Adipocyte (in vitro differentiated cells): ENCODE results near the gene MAML3.

ENCODE experiments used
- DNase-seq: peaks from one replicate; pipeline ENCODE4 v3.0.0-alpha.2; 2015; ENCODE audit warnings: low read depth
- H3K27me3 ChIP-seq: replicated peaks from 2 replicates; pipeline ENCODE4 v1.7.0; 2013; ENCODE audit warnings: mild to moderate bottlenecking, low read length, moderate library complexity; ENCODE audit not compliant: control insufficient read depth, insufficient read depth
- H3K36me3 ChIP-seq: 2 replicates; pipeline ENCODE4 v1.7.0; 2013; ENCODE audit warnings: low read length, mild to moderate bottlenecking, moderate library complexity; ENCODE audit not compliant: control insufficient read depth, insufficient read depth, severe bottlenecking
- H3K4me1 ChIP-seq: 2 replicates; pipeline ENCODE4 v1.7.0; 2013; ENCODE audit warnings: mild to moderate bottlenecking, low read length, moderate library complexity; ENCODE audit not compliant: control insufficient read depth, insufficient read depth
- H3K4me3 ChIP-seq: 2 replicates; pipeline ENCODE4 v1.7.0; 2013; ENCODE audit warnings: mild to moderate bottlenecking, low read length, moderate library complexity
- H3K9ac ChIP-seq: 2 replicates; pipeline ENCODE4 v1.7.0; 2013; ENCODE audit warnings: mild to moderate bottlenecking, low read length, moderate library complexity
- H3K9me3 ChIP-seq: 2 replicates; pipeline ENCODE4 v1.7.0; 2013; ENCODE audit warnings: mild to moderate bottlenecking, low read length, moderate library complexity; ENCODE audit not compliant: control insufficient read depth

The MAML3 gene

DNA sequence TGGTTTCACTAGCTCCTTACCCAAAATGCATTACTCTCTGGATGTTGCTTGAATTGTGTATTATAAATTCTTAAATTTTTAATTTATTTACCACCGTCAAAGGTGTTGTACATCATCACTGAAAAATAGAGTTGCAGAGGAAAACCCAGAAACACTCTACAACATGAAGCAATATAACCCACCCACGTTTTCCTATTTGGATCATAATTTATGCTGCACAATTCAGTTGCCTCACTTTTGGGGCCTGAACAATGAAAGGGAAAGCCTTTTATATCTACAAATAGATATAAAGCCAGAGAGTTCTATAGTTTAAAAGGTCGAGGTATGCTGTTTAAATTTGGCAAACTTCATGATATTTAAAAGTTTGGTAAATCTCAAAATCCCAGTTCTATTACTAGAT lies 372.9 kb downstream of the MAML3 start:
- H3K9ac ChIP-seq = no peak overlapping the region
- H3K4me1 ChIP-seq = no peaks in the 10 kb centered on the region
- no peaks in the 10 kb centered on the region for H3K27me3 ChIP-seq
- no peaks in the 10 kb centered on the region for H3K36me3 ChIP-seq
- no peaks in the 10 kb centered on the region for H3K9me3 ChIP-seq
- no peak for DNase-seq
- no peak overlapping the region for H3K4me3 ChIP-seq

GRCh38 chr4:139779691-139780090 lies 374.3 kb downstream of the MAML3 start:
- Histone ChIP-seq H3K9me3 (no peaks in the 10 kb centered on the region), H3K4me3 (no peak overlapping the region), H3K36me3 (no peaks in the 10 kb centered on the region), H3K27me3 (no peaks in the 10 kb centered on the region), H3K9ac (no peak overlapping the region), H3K4me1 (no peaks in the 10 kb centered on the region)
- DNase-seq = no peak

- H3K27me3 ChIP-seq = no peaks in the 10 kb centered on the region
- H3K36me3 ChIP-seq = no peaks in the 10 kb centered on the region
- no peaks in the 10 kb centered on the region for H3K9me3 ChIP-seq
- H3K4me3 ChIP-seq = no peak overlapping the region
- no peak overlapping the region for H3K9ac ChIP-seq
- no peak for DNase-seq
- H3K4me1 ChIP-seq = no peaks in the 10 kb centered on the region
These were observed 376.2 kb downstream of the MAML3 start for GRCh38 chr4:139777757-139778156.

- no peaks in the 10 kb centered on the region for H3K4me1 ChIP-seq
- no peak overlapping the region for H3K9ac ChIP-seq
- H3K9me3 ChIP-seq = no peaks in the 10 kb centered on the region
- H3K27me3 ChIP-seq = no peaks in the 10 kb centered on the region
- H3K36me3 ChIP-seq = no peaks in the 10 kb centered on the region
- DNase-seq = no peak
- no peak overlapping the region for H3K4me3 ChIP-seq
These were observed 377.7 kb downstream of the MAML3 start for GRCh38 chr4:139776235-139776634.

DNA sequence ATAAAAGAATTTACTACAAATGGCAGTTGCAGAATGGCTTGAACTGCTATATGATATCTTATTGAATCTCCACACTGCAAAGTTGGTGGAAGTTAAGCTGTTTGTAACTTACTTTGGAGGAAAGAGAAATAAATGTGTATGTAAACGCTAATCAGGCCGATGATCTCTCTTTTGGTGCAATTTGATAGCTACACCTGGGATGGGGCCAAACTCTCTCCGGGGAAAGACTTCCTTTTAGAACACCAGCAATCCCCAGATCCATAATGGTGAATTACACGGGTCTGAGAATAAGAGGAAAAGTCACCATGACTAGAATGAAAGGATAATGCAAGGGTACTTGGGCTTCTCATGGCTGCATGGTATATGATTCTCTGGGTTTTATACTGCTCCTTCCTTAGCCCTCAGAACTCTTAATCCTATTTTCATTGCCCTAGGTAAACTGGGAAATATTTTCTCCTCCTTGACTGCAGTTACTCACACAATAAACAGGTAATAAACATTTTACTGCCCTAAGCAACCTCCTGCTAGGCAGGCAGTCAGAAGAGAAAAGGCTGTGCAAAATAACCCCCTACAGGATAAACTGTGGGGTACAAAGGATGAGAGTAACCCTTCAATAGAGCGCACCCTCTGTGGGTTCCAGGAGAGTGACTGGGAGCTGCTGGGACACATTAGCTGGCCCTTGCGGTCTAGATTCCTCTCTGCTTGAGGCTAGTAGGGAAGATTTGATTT lies 379.1 kb downstream of the MAML3 start:
- H3K9ac ChIP-seq = no peak overlapping the region
- no peaks in the 10 kb centered on the region for H3K36me3 ChIP-seq
- no peaks in the 10 kb centered on the region for H3K4me1 ChIP-seq
- DNase-seq = no peak
- H3K27me3 ChIP-seq = no peaks in the 10 kb centered on the region
- no peak overlapping the region for H3K4me3 ChIP-seq
- H3K9me3 ChIP-seq = no peaks in the 10 kb centered on the region

DNA sequence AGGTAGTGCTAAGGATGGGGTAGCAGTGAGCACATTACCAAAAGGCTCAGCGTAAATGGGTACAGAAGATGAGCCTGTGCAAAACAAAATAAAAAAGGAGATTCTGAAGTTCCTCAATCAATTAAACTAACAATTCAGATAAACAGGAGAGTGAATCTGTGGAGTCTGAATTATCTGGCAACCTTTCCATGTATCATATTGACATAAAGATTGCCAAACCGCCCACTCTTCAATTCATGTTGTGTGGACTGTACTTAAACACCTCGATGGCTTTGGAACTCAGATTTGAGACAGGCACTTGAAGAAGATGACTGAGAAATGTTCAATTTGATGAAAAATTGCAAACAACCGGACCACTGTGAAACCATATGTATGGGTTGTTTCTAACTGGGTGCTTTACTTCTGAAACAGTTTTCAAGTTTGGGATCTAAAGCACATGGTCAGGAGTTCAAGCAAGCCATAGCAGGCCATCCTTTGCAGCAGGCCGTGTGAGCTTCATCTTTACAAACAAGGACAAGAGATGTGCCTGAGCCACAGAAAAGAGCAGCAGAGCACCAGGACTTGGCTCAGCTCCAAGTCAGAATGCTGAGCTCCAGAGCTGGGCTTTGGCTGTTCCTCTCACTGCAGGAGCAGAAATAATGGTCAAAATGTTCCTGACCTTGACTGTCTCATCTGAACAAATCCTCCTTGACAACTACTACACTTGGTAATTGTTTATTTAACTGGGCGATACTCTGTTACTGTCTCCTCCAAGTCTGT lies 380.2 kb downstream of the MAML3 start:
- DNase-seq = no peak
- H3K27me3 ChIP-seq = no peaks in the 10 kb centered on the region
- H3K36me3 ChIP-seq = no peaks in the 10 kb centered on the region
- no peaks in the 10 kb centered on the region for H3K4me1 ChIP-seq
- no peaks in the 10 kb centered on the region for H3K9me3 ChIP-seq
- H3K9ac ChIP-seq = no peak overlapping the region
- H3K4me3 ChIP-seq = no peak overlapping the region

DNA sequence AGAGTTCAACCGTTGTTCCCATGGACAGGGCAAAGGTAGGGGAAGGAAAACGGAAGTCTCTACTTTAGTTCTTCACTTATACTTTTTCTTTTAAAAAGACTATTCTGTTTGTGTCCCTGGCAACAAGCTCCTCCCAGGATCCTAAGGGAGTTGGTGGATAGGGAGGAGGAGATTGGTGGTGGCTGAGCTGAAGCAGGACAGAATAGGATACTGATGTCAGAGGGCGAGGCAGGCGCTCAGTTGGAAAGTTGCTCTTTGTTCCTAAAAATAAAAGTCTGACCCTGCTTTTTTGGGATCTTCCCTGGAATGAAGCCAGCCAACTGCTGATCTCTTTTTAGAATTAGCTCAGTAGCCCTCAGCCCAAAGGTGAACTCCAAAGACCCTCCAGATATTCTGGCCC lies 383.6 kb downstream of the MAML3 start:
- peaks cover 14% of the 10 kb centered on the region for H3K4me1 ChIP-seq
- DNase-seq = no peak
- no peaks in the 10 kb centered on the region for H3K36me3 ChIP-seq
- H3K9me3 ChIP-seq = no peaks in the 10 kb centered on the region
- H3K4me3 ChIP-seq = no peak overlapping the region
- no peak overlapping the region for H3K9ac ChIP-seq
- no peaks in the 10 kb centered on the region for H3K27me3 ChIP-seq

- no peak for DNase-seq
- Histone ChIP-seq H3K4me3 (no peak overlapping the region), H3K9me3 (no peaks in the 10 kb centered on the region), H3K4me1 (peaks cover 20% of the 10 kb centered on the region), H3K27me3 (no peaks in the 10 kb centered on the region), H3K36me3 (no peaks in the 10 kb centered on the region), H3K9ac (no peak overlapping the region)
These were observed 384.6 kb downstream of the MAML3 start for GRCh38 chr4:139769364-139769763.

GRCh38 chr4:139768896-139769295 lies 385.1 kb downstream of the MAML3 start:
- no peak for DNase-seq
- H3K36me3 ChIP-seq = no peaks in the 10 kb centered on the region
- H3K9me3 ChIP-seq = no peaks in the 10 kb centered on the region
- no peak overlapping the region for H3K9ac ChIP-seq
- no peaks in the 10 kb centered on the region for H3K27me3 ChIP-seq
- no peak overlapping the region for H3K4me3 ChIP-seq
- peaks cover 25% of the 10 kb centered on the region for H3K4me1 ChIP-seq

DNA sequence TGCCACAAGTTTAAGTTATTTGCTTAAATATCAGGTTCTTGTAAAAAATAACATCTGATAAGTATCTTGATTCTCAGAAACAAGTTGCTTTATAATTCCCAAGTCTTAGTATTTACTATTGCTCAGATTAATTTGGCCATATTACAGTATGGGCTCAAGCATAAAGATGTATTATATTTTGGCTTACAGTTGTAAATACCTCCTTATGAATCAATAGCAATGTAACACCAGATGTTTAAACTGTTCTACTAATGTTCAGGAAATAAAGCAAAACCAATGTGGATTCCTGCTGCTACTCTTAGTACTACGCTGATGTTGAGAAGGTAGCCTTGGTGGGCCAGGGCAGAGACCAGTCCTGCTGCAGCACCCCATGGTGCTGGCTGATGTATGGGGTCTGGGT lies 385.6 kb downstream of the MAML3 start:
- no peaks in the 10 kb centered on the region for H3K27me3 ChIP-seq
- H3K9me3 ChIP-seq = no peaks in the 10 kb centered on the region
- no peaks in the 10 kb centered on the region for H3K36me3 ChIP-seq
- no peak overlapping the region for H3K9ac ChIP-seq
- DNase-seq = no peak
- peaks cover 30% of the 10 kb centered on the region for H3K4me1 ChIP-seq
- no peak overlapping the region for H3K4me3 ChIP-seq

DNA sequence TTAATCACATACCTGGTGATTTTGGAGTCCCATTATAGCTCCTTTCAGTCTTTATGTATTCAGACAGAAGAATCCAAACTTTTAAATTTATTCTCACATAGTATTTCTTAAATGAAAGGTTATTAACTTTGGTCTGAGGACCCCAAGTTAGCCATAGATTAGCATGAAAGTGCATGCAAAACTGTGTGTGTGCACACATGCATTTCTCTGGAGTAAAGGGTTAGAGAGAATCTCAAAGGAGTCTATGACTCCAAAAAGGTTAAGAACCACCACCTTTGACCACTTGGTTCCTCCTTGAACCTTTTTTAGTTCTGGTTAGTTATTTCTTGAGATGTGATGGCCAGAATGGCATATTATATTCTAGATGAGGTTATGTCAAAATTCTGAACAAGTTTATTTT lies 386.4 kb downstream of the MAML3 start:
- DNase-seq = no peak
- Histone ChIP-seq H3K36me3 (no peaks in the 10 kb centered on the region), H3K9me3 (no peaks in the 10 kb centered on the region), H3K4me1 (peaks cover 38% of the 10 kb centered on the region), H3K4me3 (no peak overlapping the region), H3K27me3 (no peaks in the 10 kb centered on the region), H3K9ac (no peak overlapping the region)
